ENCODE results near the gene ITGA7.

DNA sequence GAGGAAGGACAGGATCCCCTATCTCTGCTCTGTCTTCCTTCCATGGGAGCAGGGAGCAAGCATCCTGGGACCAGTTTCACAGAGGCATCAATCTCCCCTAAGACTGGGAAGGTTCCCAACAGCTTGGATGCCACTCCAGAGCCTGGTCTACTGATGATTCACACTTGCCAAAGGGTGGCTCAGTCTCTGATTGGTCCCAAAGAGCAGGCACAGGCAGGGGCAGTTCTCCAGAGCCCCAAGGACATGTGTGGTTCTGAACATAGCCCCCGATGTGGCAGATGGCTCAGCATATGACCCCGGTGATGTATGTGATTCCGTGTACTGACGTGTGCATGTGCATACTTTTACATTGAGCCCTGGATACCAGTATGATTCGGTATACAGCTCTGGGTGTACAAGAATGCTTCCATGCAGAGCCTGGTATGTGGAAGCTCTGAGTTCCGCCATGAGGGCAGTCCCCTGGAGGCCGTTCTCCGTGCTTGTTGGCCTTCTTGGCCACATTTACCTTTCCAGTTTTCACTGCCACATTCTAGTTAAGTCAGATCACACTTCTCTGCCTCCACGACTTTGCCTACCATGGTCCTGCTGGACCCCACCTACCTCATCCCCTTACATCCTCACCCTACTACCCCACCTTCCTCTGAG is 21.2 kb downstream of the ITGA7 start:
- no peak for TF ChIP-seq EZH2 (IDR thresholded peaks at IDR 0.05; ENCODE audit: insufficient read depth, low read length)
- TF ChIP-seq, protein P1, sequence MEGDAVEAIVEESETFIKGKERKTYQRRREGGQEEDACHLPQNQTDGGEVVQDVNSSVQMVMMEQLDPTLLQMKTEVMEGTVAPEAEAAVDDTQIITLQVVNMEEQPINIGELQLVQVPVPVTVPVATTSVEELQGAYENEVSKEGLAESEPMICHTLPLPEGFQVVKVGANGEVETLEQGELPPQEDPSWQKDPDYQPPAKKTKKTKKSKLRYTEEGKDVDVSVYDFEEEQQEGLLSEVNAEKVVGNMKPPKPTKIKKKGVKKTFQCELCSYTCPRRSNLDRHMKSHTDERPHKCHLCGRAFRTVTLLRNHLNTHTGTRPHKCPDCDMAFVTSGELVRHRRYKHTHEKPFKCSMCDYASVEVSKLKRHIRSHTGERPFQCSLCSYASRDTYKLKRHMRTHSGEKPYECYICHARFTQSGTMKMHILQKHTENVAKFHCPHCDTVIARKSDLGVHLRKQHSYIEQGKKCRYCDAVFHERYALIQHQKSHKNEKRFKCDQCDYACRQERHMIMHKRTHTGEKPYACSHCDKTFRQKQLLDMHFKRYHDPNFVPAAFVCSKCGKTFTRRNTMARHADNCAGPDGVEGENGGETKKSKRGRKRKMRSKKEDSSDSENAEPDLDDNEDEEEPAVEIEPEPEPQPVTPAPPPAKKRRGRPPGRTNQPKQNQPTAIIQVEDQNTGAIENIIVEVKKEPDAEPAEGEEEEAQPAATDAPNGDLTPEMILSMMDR (IDR thresholded peaks at IDR 0.05; ENCODE audit: insufficient read depth, low read depth, low read length): no peak

Measured in astrocyte (in vitro differentiated cells and primary cell).